Activated T-cell treated with anti-CD3 and anti-CD28 coated beads, Interleukin-2, amount 50 U/mL, for 72 hours (primary cell): ENCODE measurements around the gene YBX1. TPM values are rescaled to one million over a fixed set of nuclear protein-coding genes. Genes with fewer than 3 reads are reported as not detected.
A peak's percentile ranks its signal among the peaks of the same experiment; 100 is the strongest.
"Not testable (repeated sequence)": the region's sequence is repeated elsewhere in the genome, so short reads cannot be mapped to it uniquely, and the experiment has no call there.

Source experiments
- ATAC-seq, 2 donors: fragments of 150-1000 bp; cut with Tn5 transposase; replicated peaks in 1 of 2; 2 replicates each; pipeline ENCODE4 v1.10.0; 2021; ENCODE audit warnings: moderate library complexity in 2 of 2, mild to moderate bottlenecking in 1 of 2
- DNase-seq, 2 donors: peaks; one replicate each; pipeline ENCODE4 v3.0.0; 2021 to 2022; ENCODE audit warnings: mixed read lengths in 1 of 2
- H3K27ac Mint-ChIP-seq: one replicate; pipeline ENCODE4 v1.8.0; 2022; ENCODE audit warnings: mild to moderate bottlenecking, moderate library complexity, mixed read lengths
- H3K27me3 Mint-ChIP-seq: one replicate; pipeline ENCODE4 v1.8.0; 2022; ENCODE audit warnings: low read depth, mixed read lengths
- H3K36me3 Mint-ChIP-seq, 2 donors: one replicate each; pipeline ENCODE4 v1.8.0; 2022; ENCODE audit warnings: mixed read lengths in 2 of 2, mild to moderate bottlenecking in 1 of 2; ENCODE audit not compliant: insufficient read depth in 2 of 2
- H3K4me1 Mint-ChIP-seq: one replicate; pipeline ENCODE4 v1.8.0; 2022; ENCODE audit warnings: low read depth, mixed read lengths
- H3K4me3 Mint-ChIP-seq, 2 donors: one replicate each; pipeline ENCODE4 v1.8.0; 2022; ENCODE audit warnings: mild to moderate bottlenecking in 2 of 2, mixed read lengths in 2 of 2, moderate library complexity in 2 of 2
- H3K9me3 Mint-ChIP-seq, 2 donors: one replicate each; pipeline ENCODE4 v1.8.0; 2022; ENCODE audit warnings: mixed read lengths in 2 of 2
- total RNA-seq, 2 donors: library from RNA; stranded (reverse); gene quantifications; one replicate each; pipeline ENCODE4 v1.2.3, GENCODE V29; 2022

The YBX1 gene
- total RNA-seq, 2 donors from 2014 or later, result 486 to 615 TPM

GRCh38 chr1:42692911-42693310 is 10.7 kb downstream of the YBX1 start:
- H3K4me3 Mint-ChIP-seq, result peak overlapping the region in 1 of 2 donors; percentile 3

GRCh38 chr1:42698081-42698813 is 16.0 kb downstream of the YBX1 start:
- DNase-seq (no peak), ATAC-seq (no peak)
- Mint-ChIP-seq H3K36me3 (peaks cover 22 to 63% of the 10 kb centered on the region in 2 donors), H3K4me1 (peaks cover 20% of the 10 kb centered on the region), H3K27me3 (no peaks in the 10 kb centered on the region), H3K9me3 (no peaks in the 10 kb centered on the region), H3K4me3 (no peak overlapping the region), H3K27ac (peak overlapping the region; percentile 75)

More at GRCh38 chr1:42692911-42693310, 10.7 kb downstream of the YBX1 start:
- DNase-seq, result no peak
- Mint-ChIP-seq H3K27ac (peak overlapping the region; percentile 67), H3K9me3 (no peaks in the 10 kb centered on the region), H3K4me1 (peaks cover 68% of the 10 kb centered on the region), H3K27me3 (no peaks in the 10 kb centered on the region), H3K36me3 (peaks cover 11 to 34% of the 10 kb centered on the region in 2 donors)
- ATAC-seq, result no peak

GRCh38 chr1:42700006-42700405 is 17.8 kb downstream of the YBX1 start:
- Mint-ChIP-seq H3K4me1 (peaks cover 8% of the 10 kb centered on the region), H3K9me3 (no peaks in the 10 kb centered on the region), H3K27ac (peak overlapping the region; percentile 7), H3K4me3 (no peak overlapping the region), H3K36me3 (peaks cover 26 to 73% of the 10 kb centered on the region in 2 donors), H3K27me3 (no peaks in the 10 kb centered on the region)
- DNase-seq, result no peak
- ATAC-seq, result no peak

GRCh38 chr1:42703888-42704464 is 21.8 kb downstream of the YBX1 start:
- H3K4me3 Mint-ChIP-seq, result no peak overlapping the region
- no peak for DNase-seq
- peaks cover under 1% of the 10 kb centered on the region for H3K4me1 Mint-ChIP-seq
- H3K9me3 Mint-ChIP-seq, result peaks cover 0 to 2% of the 10 kb centered on the region in 2 donors
- H3K27me3 Mint-ChIP-seq, result no peaks in the 10 kb centered on the region
- H3K27ac Mint-ChIP-seq, result peak overlapping the region; percentile 34
- ATAC-seq, result no peak
- peaks cover 26 to 67% of the 10 kb centered on the region in 2 donors for H3K36me3 Mint-ChIP-seq

GRCh38 chr1:42712808-42713207 is 30.6 kb downstream of the YBX1 start:
- not testable (repeated sequence) for ATAC-seq, DNase-seq, H3K4me1 Mint-ChIP-seq, H3K9me3 Mint-ChIP-seq, H3K27me3 Mint-ChIP-seq, H3K27ac Mint-ChIP-seq, H3K4me3 Mint-ChIP-seq
- peaks cover 23 to 62% of the 10 kb centered on the region in 2 donors for H3K36me3 Mint-ChIP-seq

- H3K27ac Mint-ChIP-seq, result peak overlapping the region; percentile 83
- H3K36me3 Mint-ChIP-seq, result peaks cover 21 to 58% of the 10 kb centered on the region in 2 donors
- H3K27me3 Mint-ChIP-seq, result no peaks in the 10 kb centered on the region
- peaks cover 5 to 6% of the 10 kb centered on the region in 2 donors for H3K9me3 Mint-ChIP-seq
- ATAC-seq (no peak), DNase-seq (no peak)
- no peak overlapping the region for H3K4me3 Mint-ChIP-seq
- no peaks in the 10 kb centered on the region for H3K4me1 Mint-ChIP-seq
Measured at GRCh38 chr1:42713293-42713692, 31.1 kb downstream of the YBX1 start.

- H3K4me3 Mint-ChIP-seq, H3K4me1 Mint-ChIP-seq, H3K9me3 Mint-ChIP-seq, ATAC-seq, H3K27ac Mint-ChIP-seq, H3K27me3 Mint-ChIP-seq, DNase-seq: not testable (repeated sequence)
- H3K36me3 Mint-ChIP-seq, result peaks cover 21 to 58% of the 10 kb centered on the region in 2 donors
Measured at GRCh38 chr1:42714441-42714840, 32.2 kb downstream of the YBX1 start.

GRCh38 chr1:42720868-42721267 is 38.6 kb downstream of the YBX1 start:
- DNase-seq (no peak), ATAC-seq (no peak)
- H3K27me3 Mint-ChIP-seq, result no peaks in the 10 kb centered on the region
- H3K36me3 Mint-ChIP-seq, result peaks cover 3 to 16% of the 10 kb centered on the region in 2 donors
- no peaks in the 10 kb centered on the region for H3K9me3 Mint-ChIP-seq
- no peak overlapping the region for H3K4me3 Mint-ChIP-seq
- no peaks in the 10 kb centered on the region for H3K4me1 Mint-ChIP-seq
- H3K27ac Mint-ChIP-seq, result no peak overlapping the region

- DNase-seq (no peak), ATAC-seq (no peak)
- Mint-ChIP-seq H3K4me1 (no peaks in the 10 kb centered on the region), H3K27ac (no peak overlapping the region), H3K4me3 (no peak overlapping the region), H3K9me3 (no peaks in the 10 kb centered on the region), H3K27me3 (no peaks in the 10 kb centered on the region), H3K36me3 (peaks cover 0 to 9% of the 10 kb centered on the region in 2 donors)
Measured at GRCh38 chr1:42721926-42722325, 39.7 kb downstream of the YBX1 start.

GRCh38 chr1:42722403-42722802 is 40.2 kb downstream of the YBX1 start:
- H3K4me1 Mint-ChIP-seq, DNase-seq, ATAC-seq, H3K27ac Mint-ChIP-seq, H3K4me3 Mint-ChIP-seq, H3K36me3 Mint-ChIP-seq, H3K9me3 Mint-ChIP-seq, H3K27me3 Mint-ChIP-seq: not testable (repeated sequence)

GRCh38 chr1:42723511-42723910 is 41.3 kb downstream of the YBX1 start:
- no peaks in the 10 kb centered on the region for H3K27me3 Mint-ChIP-seq

GRCh38 chr1:42725820-42726219 is 43.6 kb downstream of the YBX1 start:
- not testable (repeated sequence) for DNase-seq, H3K4me1 Mint-ChIP-seq, H3K4me3 Mint-ChIP-seq, H3K9me3 Mint-ChIP-seq, ATAC-seq, H3K36me3 Mint-ChIP-seq, H3K27ac Mint-ChIP-seq, H3K27me3 Mint-ChIP-seq

More at GRCh38 chr1:42723511-42723910, 41.3 kb downstream of the YBX1 start:
- no peak for DNase-seq
- ATAC-seq, result no peak
- H3K4me3 Mint-ChIP-seq, result no peak overlapping the region
- peaks cover 0 to 3% of the 10 kb centered on the region in 2 donors for H3K36me3 Mint-ChIP-seq
- H3K27ac Mint-ChIP-seq, result no peak overlapping the region
- H3K9me3 Mint-ChIP-seq, result no peaks in the 10 kb centered on the region
- no peaks in the 10 kb centered on the region for H3K4me1 Mint-ChIP-seq

GRCh38 chr1:42730002-42730401 is 47.8 kb downstream of the YBX1 start:
- Mint-ChIP-seq H3K27ac (no peak overlapping the region), H3K4me1 (peaks cover 5% of the 10 kb centered on the region), H3K36me3 (no peaks in the 10 kb centered on the region), H3K9me3 (no peaks in the 10 kb centered on the region), H3K4me3 (no peak overlapping the region), H3K27me3 (no peaks in the 10 kb centered on the region)
- DNase-seq (no peak), ATAC-seq (no peak)
